Liver (tissue), 3 donors: ENCODE data around the gene ALG12.

Experiments
- CTCF ChIP-seq: fragments of 150-350 bp; IDR thresholded peaks from 2 replicates; pipeline ENCODE4 v1.5.1; 2017; ENCODE audit warnings: improper control_type of control experiment, low read depth, low read length; ENCODE audit not compliant: missing input control
- HNF4G ChIP-seq: IDR thresholded peaks from 2 replicates; pipeline ENCODE4 v1.6.1; 2016; ENCODE audit warnings: antibody characterized with exemption
- JUND ChIP-seq, 2 donors: IDR thresholded peaks; 2 replicates each; pipeline ENCODE4 v1.6.1; 2016; ENCODE audit warnings: antibody characterized with exemption in 2 of 2
- RAD21 ChIP-seq, 2 donors: IDR thresholded peaks; 2 replicates each; pipeline ENCODE4 v1.6.1; 2016; ENCODE audit warnings: antibody characterized with exemption in 2 of 2, mild to moderate bottlenecking in 2 of 2
- REST ChIP-seq: IDR thresholded peaks from 2 replicates; pipeline ENCODE4 v1.6.1; 2016; ENCODE audit warnings: antibody characterized with exemption, mild to moderate bottlenecking
- SP1 ChIP-seq: IDR thresholded peaks from 2 replicates; pipeline ENCODE4 v1.6.1; 2018; ENCODE audit warnings: antibody characterized with exemption, mild to moderate bottlenecking
- TF ChIP-seq, protein P1 (sequence below): IDR thresholded peaks from 2 replicates; pipeline ENCODE4 v1.6.1; 2016; ENCODE audit warnings: antibody characterized with exemption
- TF ChIP-seq, protein P2 (sequence below): IDR thresholded peaks from 2 replicates; pipeline ENCODE4 v1.6.1; 2016; ENCODE audit warnings: antibody characterized with exemption
- donor health status: healthy.
- donor health status: healthy.

GRCh38 chr22:49878206-49878605 lies 40.0 kb downstream of the ALG12 start:
- no peak for TF ChIP-seq CTCF
- no peak for TF ChIP-seq RAD21 (IDR thresholded peaks at IDR 0.05)
- no peak for TF ChIP-seq SP1
- TF ChIP-seq, protein P1, sequence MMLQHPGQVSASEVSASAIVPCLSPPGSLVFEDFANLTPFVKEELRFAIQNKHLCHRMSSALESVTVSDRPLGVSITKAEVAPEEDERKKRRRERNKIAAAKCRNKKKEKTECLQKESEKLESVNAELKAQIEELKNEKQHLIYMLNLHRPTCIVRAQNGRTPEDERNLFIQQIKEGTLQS: no peak
- TF ChIP-seq REST: no peak
- no peak for TF ChIP-seq JUND (IDR thresholded peaks at IDR 0.05)
- TF ChIP-seq, protein P2, sequence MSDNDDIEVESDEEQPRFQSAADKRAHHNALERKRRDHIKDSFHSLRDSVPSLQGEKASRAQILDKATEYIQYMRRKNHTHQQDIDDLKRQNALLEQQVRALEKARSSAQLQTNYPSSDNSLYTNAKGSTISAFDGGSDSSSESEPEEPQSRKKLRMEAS: no peak
- no peak for TF ChIP-seq HNF4G
